A549 treated with DMSO at 1 μM for 4 hours (cell line): ENCODE data around the gene VPS35L. TPM values are rescaled to one million over a fixed set of nuclear protein-coding genes. Genes with fewer than 3 reads are reported as not detected.

Experiments used
- total RNA-seq: library from RNA; stranded (reverse); fragments of 200-300 nt; extraction: Qiagen RNA extraction; gene quantifications from 5 replicates; pipeline ENCODE4 v1.2.3, GENCODE V29; 2022; ENCODE audit warnings: low read depth

Gene VPS35L
- 33.4 to 37.3 TPM (median 35.0 TPM) in 5 replicates for total RNA-seq

DNA sequence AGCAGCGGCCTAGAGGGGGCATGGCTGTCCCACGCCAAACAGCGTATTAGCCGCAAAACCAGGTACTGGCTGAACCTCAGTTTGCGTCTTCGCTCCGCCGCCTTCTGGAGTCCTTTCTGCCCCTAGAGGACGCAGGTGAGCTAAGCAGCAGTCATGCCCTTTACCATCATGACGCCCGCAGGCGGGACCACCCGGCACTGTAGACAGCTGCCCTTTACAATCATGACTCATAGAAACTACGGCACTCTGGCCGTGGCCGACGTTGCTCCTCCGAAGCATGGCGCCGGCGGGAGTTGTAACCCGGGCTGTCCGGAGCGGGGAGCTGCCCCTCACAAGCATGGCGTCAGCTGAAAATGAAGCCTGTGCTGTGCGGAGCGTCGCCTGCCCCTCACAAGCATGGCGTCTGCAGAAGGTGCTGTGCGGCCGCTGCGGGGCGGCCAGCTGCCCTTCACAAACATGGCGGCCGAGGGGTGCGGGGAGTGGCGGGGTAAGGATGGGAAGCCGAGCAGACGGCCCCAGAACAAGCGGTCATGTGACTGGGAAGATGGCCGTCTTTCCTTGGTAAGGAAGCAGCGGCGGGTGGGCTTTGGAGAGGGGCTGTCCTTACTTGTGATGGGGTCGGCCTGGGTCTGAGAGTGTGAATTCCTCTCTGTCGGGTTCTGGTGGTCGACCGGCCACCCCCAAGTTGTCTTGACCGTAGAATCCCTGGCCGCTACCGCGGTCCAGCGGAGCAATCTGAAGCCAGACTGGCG is at the start of gene VPS35L:
Gene VPS35L, plus strand, starts transcription at position 518 of the 752 bp plus-strand sequence. Its CDS starts 27 bp downstream, at position 545.

DNA sequence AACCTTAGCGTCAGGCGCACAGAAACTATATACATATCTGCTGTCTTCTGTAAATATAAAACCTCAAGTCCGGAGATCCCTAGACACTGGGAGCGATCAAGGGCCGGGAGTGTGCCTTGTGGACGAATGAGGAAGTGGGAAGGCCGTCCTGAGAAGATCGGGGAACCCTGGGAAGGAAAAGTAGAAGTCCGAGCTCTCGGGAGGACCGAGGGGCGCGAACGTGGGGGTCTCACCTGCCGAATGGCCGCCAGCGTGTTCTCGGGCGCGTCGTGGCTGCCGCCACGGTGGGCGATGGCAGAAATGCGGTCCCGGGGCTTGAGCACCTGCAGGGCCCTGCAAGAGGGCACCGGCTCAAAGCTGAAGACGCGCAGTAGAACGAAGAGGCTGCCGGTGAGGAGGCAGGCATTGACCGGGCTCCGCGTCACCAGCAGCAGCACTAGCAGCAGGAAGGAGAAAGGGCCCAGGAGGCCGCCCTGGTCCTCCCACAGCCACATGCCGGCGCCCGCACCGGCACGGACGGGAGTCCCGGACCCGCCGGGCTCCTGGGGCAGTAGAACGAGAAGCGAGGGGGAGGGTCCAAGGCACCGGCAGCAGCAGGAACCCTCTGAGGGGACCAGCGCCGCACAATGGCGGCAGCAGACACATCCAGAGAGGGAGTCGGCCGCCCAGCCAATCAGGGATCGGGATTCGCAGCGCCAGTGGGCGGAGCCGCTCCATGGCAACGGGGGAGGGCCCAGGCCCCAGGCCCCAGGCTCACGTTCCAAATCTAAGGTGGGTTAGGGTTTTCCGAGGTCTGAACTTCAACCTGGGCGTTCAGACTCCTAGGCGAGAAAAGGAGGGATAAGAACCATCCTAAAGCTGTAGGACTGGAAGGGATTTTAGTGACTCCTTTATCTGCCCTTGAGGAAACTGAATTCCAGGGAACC is 33.8 kb upstream of the VPS35L start, which contains the start of gene GDE1:
Gene GDE1, minus strand, starts transcription at position 628 of the 926 bp plus-strand sequence. Its CDS starts 134 bp downstream, at position 494.

DNA sequence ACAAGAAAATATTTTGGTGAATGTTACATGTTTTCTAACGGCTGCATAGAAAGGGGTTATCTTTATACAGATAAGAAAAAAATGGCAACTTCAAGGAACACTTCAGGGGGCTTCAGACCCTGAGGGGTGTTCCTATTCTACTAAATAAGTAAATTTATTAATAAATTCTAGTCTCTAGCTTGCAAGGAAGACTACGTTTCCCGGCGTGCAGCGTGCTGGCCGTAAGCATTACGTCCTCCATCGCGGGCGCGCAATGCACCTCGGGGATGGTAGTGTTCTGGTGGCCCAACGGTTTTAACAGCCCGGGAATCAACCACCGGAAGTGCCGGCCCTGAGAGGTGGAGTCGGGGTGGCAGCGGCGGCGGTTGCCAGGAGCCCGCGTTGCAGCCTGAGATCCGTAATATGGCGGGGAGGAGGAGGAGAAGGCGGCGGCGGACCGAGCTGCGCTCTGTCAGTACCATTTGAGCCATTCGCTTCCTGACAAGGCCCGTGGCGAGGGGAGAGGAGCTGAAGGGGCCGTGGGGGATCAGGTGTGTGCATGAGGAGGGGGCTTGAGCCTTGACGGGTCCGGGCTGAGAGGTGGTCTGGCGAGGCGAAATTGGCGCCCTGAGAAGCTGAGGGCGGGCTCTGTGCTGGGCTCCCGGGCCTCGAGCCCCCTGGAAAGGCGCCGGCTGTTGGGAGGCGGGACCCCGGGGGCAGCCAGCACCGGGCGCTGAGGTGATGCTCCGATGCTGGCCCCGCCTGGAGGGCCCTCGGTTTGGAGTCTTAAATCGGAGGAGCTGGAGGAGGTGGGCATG is 31.7 kb upstream of the VPS35L start, which contains the start of gene CCP110:
Gene CCP110, plus strand, starts transcription at position 384 of the 797 bp plus-strand sequence. CDS start 3,940 bp downstream, outside the sequence.

GRCh38 chr16:19717741-19718623 is 162.5 kb downstream of the VPS35L start, which contains the start of the genes IQCK and KNOP1:
Gene IQCK, plus strand, starts transcription at chr16:19718271. Its CDS starts 36 bp downstream, at chr16:19718307.
Gene KNOP1, minus strand, starts transcription at chr16:19718227. Its CDS starts 3,192 bp downstream, at chr16:19715035.

Other genes with a start within 250 kb of the VPS35L start
- 7.1 to 9.4 TPM (median 8.1 TPM) in 5 replicates for gene TMC5, start 137.8 kb upstream of the VPS35L start, total RNA-seq
- 83.4 to 102 TPM (median 91.4 TPM) in 5 replicates for gene GDE1, start 33.6 kb upstream of the VPS35L start, total RNA-seq
- 8.9 to 12.8 TPM (median 11.8 TPM) in 5 replicates for gene CCP110, start 31.8 kb upstream of the VPS35L start, total RNA-seq
- gene KNOP1, start 162.5 kb downstream of the VPS35L start, total RNA-seq = 35.8 to 49.9 TPM (median 41.9 TPM) in 5 replicates
- gene IQCK, start 162.6 kb downstream of the VPS35L start, total RNA-seq = 8.8 to 11.7 TPM (median 9.4 TPM) in 5 replicates